ENCODE data around the gene SLC38A8.

DNA sequence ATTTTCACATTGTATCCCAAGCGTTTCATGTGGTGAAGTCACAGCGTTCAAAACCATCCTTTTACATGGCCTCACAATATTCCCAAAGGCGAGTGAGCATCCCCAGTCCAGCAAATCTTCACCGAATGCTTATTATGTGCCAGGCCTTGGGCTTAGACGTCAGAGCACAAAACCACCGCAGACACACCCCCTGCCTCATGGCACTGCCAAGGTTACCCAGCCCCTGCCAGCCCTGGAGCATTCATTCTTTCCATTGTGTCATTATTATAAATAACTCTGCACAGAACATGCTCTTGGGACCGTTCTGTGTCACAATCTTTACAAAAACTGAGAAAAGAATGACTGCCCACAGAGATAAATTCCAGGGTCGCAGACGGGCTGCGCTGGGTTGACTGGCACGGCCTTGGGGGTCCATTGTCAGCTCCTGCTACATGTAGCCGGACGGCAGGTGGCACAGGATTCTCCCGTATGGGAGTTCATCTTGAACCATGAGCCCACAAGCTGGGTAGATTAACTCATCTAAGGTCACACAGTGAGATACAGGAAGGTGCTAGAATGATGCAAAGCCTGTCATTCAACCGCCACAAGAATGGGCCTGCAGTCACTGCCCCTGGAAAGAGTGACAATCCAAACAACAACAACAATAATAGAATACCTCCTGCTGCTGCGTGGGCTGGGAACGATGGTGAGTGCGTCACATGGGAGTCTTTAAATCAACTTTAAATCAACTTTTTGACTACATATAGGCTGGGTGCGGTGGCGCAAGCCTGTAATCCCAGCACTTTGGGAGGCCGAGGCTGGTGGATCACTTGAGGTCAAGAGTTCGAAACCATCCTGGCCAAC lies 79.1 kb downstream of the SLC38A8 start:
- TF ChIP-seq, protein P1, sequence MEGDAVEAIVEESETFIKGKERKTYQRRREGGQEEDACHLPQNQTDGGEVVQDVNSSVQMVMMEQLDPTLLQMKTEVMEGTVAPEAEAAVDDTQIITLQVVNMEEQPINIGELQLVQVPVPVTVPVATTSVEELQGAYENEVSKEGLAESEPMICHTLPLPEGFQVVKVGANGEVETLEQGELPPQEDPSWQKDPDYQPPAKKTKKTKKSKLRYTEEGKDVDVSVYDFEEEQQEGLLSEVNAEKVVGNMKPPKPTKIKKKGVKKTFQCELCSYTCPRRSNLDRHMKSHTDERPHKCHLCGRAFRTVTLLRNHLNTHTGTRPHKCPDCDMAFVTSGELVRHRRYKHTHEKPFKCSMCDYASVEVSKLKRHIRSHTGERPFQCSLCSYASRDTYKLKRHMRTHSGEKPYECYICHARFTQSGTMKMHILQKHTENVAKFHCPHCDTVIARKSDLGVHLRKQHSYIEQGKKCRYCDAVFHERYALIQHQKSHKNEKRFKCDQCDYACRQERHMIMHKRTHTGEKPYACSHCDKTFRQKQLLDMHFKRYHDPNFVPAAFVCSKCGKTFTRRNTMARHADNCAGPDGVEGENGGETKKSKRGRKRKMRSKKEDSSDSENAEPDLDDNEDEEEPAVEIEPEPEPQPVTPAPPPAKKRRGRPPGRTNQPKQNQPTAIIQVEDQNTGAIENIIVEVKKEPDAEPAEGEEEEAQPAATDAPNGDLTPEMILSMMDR (IDR thresholded peaks at IDR 0.05) = no peak
- TF ChIP-seq POLR2A (IDR thresholded peaks at IDR 0.05) (no peak), POLR2AphosphoS5 (IDR thresholded peaks at IDR 0.05) (no peak)
